ENCODE results near the gene STOML3. TPM values are rescaled to one million over a fixed set of nuclear protein-coding genes. Genes with fewer than 3 reads are reported as not detected.

STOML3 gene
- total RNA-seq, 4 donors from 2014 or later, result 0.27 to 0.35 (median 0.29) TPM; not detected in 1

DNA sequence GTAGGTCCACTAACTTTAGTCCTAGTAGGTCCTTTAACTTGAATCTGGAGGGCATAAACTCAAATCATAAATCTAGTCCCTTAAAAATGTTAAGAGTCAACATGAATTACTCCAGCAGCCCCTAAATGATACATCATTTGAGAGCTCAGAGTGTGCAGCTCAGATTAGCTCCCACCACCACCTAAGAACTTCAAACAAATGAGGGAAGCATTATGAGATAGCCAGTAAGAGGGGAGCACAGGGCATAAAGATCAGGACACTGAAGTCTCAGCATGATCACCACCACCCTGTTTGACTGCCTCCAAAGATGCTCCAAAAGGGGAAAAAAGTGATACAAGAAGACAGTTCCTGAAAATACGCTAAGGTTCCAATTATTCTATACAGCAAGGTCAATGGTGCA lies 41.5 kb upstream of the STOML3 start:
- TF ChIP-seq CTCF (IDR thresholded peaks at IDR 0.05), result no peak
- TF ChIP-seq POLR2A (IDR thresholded peaks at IDR 0.05), result no peak
- no peak overlapping the region for H3K27ac ChIP-seq
- H3K27me3 ChIP-seq, result no peaks in the 10 kb centered on the region
- DNase-seq, result no peak
- no peaks in the 10 kb centered on the region for H3K9me3 ChIP-seq
- intact Hi-C loops (cut with DNase I; ENCODE audit: low total_unique reads), result no loop called here
- no peaks in the 10 kb centered on the region for H3K36me3 ChIP-seq
- H3K4me3 ChIP-seq, result no peak overlapping the region
- no peaks in the 10 kb centered on the region for H3K4me1 ChIP-seq

- Histone ChIP-seq H3K27me3 (no peaks in the 10 kb centered on the region), H3K27ac (no peak overlapping the region), H3K9me3 (no peaks in the 10 kb centered on the region), H3K4me3 (no peak overlapping the region), H3K36me3 (no peaks in the 10 kb centered on the region), H3K4me1 (no peaks in the 10 kb centered on the region)
- intact Hi-C loops (cut with DNase I; ENCODE audit: low total_unique reads), result no loop called here
- TF ChIP-seq POLR2A (IDR thresholded peaks at IDR 0.05), result no peak
- no peak for TF ChIP-seq CTCF (IDR thresholded peaks at IDR 0.05)
- no peak for DNase-seq
These were observed 34.8 kb upstream of the STOML3 start for GRCh38 chr13:39025433-39025839.

DNA sequence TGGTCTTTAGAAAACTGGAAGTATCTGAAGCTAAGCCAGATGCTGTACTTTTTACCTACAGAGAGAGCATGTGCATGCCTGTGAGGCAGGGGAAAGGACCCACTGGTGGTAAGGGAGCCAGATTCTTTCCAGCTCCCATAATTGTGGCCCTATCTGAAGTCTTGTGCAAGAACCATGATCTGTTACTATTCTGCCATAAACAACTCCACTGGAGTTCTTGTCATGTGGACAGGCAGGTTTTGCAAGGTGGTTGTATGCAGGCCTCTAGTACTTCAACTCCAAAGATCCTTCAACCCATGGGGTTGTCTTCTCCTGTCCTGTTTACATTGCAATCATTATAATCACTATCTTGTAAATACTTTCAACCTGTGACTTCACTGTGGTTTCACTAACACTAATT lies 33.1 kb upstream of the STOML3 start:
- no peak for TF ChIP-seq POLR2A (IDR thresholded peaks at IDR 0.05)
- no peak for TF ChIP-seq CTCF (IDR thresholded peaks at IDR 0.05)
- H3K27me3 ChIP-seq, result no peaks in the 10 kb centered on the region
- no peak overlapping the region for H3K4me3 ChIP-seq
- H3K27ac ChIP-seq, result no peak overlapping the region
- DNase-seq, result no peak
- no peaks in the 10 kb centered on the region for H3K9me3 ChIP-seq
- no peaks in the 10 kb centered on the region for H3K4me1 ChIP-seq
- intact Hi-C loops (cut with DNase I; ENCODE audit: low total_unique reads), result no loop called here
- no peaks in the 10 kb centered on the region for H3K36me3 ChIP-seq

GRCh38 chr13:39023316-39023715 lies 32.7 kb upstream of the STOML3 start:
- Histone ChIP-seq H3K4me3 (no peak overlapping the region), H3K27me3 (no peaks in the 10 kb centered on the region), H3K27ac (no peak overlapping the region), H3K36me3 (no peaks in the 10 kb centered on the region), H3K4me1 (no peaks in the 10 kb centered on the region), H3K9me3 (no peaks in the 10 kb centered on the region)
- DNase-seq, result no peak
- TF ChIP-seq CTCF (IDR thresholded peaks at IDR 0.05), result no peak
- TF ChIP-seq POLR2A (IDR thresholded peaks at IDR 0.05), result no peak
- intact Hi-C loops (cut with DNase I; ENCODE audit: low total_unique reads), result no loop called here

DNA sequence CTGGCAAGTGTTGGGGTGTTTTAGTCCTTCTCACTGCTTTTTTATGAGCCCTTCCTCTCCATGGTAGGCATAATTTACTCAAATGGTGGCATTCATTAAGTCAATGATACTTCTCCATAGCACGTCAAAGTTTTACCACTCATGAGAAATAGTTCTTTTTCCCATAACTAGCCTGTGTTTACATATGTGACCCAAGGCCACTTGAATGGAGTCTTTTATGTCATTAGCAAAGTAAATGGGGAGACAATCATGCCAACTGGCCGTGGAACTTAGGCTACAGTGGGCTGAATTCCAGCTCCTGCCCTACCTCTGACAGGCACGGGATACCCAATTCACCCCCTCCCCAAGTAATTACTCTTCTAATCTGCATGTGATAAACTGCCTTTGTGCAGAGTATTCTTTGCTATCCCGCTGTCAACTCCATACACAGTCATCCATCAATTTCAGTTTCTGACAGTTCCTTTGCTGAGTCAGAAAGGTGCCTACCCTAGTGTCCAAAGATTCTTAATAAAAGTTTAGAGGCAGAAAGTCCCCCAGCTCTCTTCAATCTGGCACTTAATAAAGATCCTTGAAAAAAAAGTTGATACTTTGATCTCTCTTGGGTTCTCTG lies 30.3 kb upstream of the STOML3 start:
- no peak overlapping the region for H3K27ac ChIP-seq
- no peak overlapping the region for H3K4me3 ChIP-seq
- no peaks in the 10 kb centered on the region for H3K4me1 ChIP-seq
- no peaks in the 10 kb centered on the region for H3K9me3 ChIP-seq
- intact Hi-C loops (cut with DNase I; ENCODE audit: low total_unique reads), result no loop called here
- no peak for DNase-seq
- H3K27me3 ChIP-seq, result no peaks in the 10 kb centered on the region
- TF ChIP-seq POLR2A (IDR thresholded peaks at IDR 0.05) (no peak), CTCF (IDR thresholded peaks at IDR 0.05) (no peak)
- no peaks in the 10 kb centered on the region for H3K36me3 ChIP-seq
